K562 (cell line): ENCODE measurements around the gene SDK1. TPM values are rescaled to one million over a fixed set of nuclear protein-coding genes. Genes with fewer than 3 reads are reported as not detected.

ENCODE experiments used
- ATAC-seq: fragments of 200-7000 bp; cut with Tn5 transposase; 3 replicates; pipeline ENCODE4 v1.9.1; 2020; ENCODE audit warnings: moderate library complexity
- BruUV-seq: library from RNA; stranded (reverse); fragments of 400-500 nt; replicated peaks from 2 replicates; lab custom pipeline; 2021; lab: Mats Ljungman, UMichigan
- CTCF ChIA-PET: fragments of 300-600 bp; formaldehyde crosslinking; extraction: SDS; loops from one replicate; lab custom pipeline; 2021; ENCODE audit warnings: low intra/inter-chr PET ratio; lab: Yijun Ruan, JAX
- POLR2A ChIA-PET: fragments of 300-600, 350-650 bp; sonication (Branson Sonifier 250); formaldehyde crosslinking; extraction: SDS; loops from one replicate; lab custom pipeline; 2021; ENCODE audit warnings: antibody characterized with exemption, inconsistent platforms; lab: Yijun Ruan, JAX
- DNase-seq, 4 experiments: peaks; one replicate each; pipeline versions ENCODE4 v3.0.0 to v3.0.0-alpha.2; 2011 to 2018; ENCODE audit warnings: low spot score in 3 of 4, mixed read lengths in 3 of 4; ENCODE audit errors: extremely low read depth in 1 of 4
- FAIRE-seq: peaks from 2 replicates; lab custom pipeline; 2011; peaks lifted over from hg19 to GRCh38; lab: Jason Lieb, UNC
- H2AFZ ChIP-seq: 2 replicates; pipeline ENCODE4 v1.6.0; 2011; ENCODE audit warnings: low read depth, low read length, control low read depth, inconsistent platforms
- H3K27ac ChIP-seq: fragments of 200-600 bp; 3 replicates; pipeline ENCODE4 v1.8.0; 2011; ENCODE audit warnings: low read depth, mild to moderate bottlenecking, control low read depth, inconsistent platforms, low read length, moderate library complexity, mixed read lengths; ENCODE audit errors: extremely low read depth
- H3K27me3 ChIP-seq, 2 experiments: fragments of 300-600 bp in 1 of 2; 2 replicates in 1 of 2; 3 replicates in 1 of 2; pipeline versions ENCODE4 v1.6.0 to v1.8.0; 2011; ENCODE audit warnings: inconsistent platforms in 2 of 2, low read length in 2 of 2, mild to moderate bottlenecking in 1 of 2, mixed read lengths in 1 of 2, moderate library complexity in 1 of 2; ENCODE audit not compliant: control insufficient read depth in 2 of 2, insufficient read depth in 2 of 2
- H3K36me3 ChIP-seq: fragments of 300-600 bp; 3 replicates; pipeline ENCODE4 v1.8.0; 2011; ENCODE audit warnings: mild to moderate bottlenecking, low read length, inconsistent platforms; ENCODE audit not compliant: control insufficient read depth, insufficient read depth
- H3K4me1 ChIP-seq, 2 experiments: fragments of 200-600 bp in 1 of 2; replicated peaks in 1 of 2; 2 replicates in 1 of 2; 3 replicates in 1 of 2; pipeline versions ENCODE4 v1.5.1 to v1.8.0; 2011; ENCODE audit warnings: inconsistent platforms in 2 of 2, low read length in 2 of 2, mild to moderate bottlenecking in 1 of 2, mixed read lengths in 1 of 2, moderate library complexity in 1 of 2; ENCODE audit not compliant: control insufficient read depth in 2 of 2, insufficient read depth in 2 of 2
- H3K4me2 ChIP-seq: 2 replicates; pipeline ENCODE4 v1.6.1; 2011; ENCODE audit warnings: low read length, control low read depth, inconsistent platforms, mixed read lengths; ENCODE audit not compliant: insufficient read depth
- H3K4me3 ChIP-seq: fragments of 200-600 bp; sonication (generic), shearing (Covaris generic); 2 replicates; pipeline ENCODE4 v1.5.1; 2016; ENCODE audit warnings: control low read depth, inconsistent platforms
- H3K79me2 ChIP-seq: fragments of 200-600 bp; 3 replicates; pipeline ENCODE4 v1.8.0; 2011; ENCODE audit warnings: low read length, inconsistent platforms; ENCODE audit not compliant: control insufficient read depth, insufficient read depth
- H3K9ac ChIP-seq, 2 experiments: 2 replicates each; pipeline versions ENCODE4 v1.6.0 to v1.6.1; 2011; ENCODE audit warnings: low read depth in 2 of 2, low read length in 2 of 2, control low read depth in 1 of 2, inconsistent platforms in 1 of 2, mild to moderate bottlenecking in 1 of 2, mixed read lengths in 1 of 2; ENCODE audit not compliant: insufficient read depth in 1 of 2
- H3K9me1 ChIP-seq: one replicate; pipeline ENCODE4 v1.6.0; 2011; ENCODE audit warnings: inconsistent platforms, mild to moderate bottlenecking, low read length, moderate library complexity; ENCODE audit not compliant: control insufficient read depth, insufficient read depth
- H3K9me3 ChIP-seq: replicated peaks from 2 replicates; pipeline ENCODE4 v1.5.1; 2011; ENCODE audit warnings: low read depth, low read length, inconsistent platforms; ENCODE audit not compliant: control insufficient read depth, insufficient read depth
- H4K20me1 ChIP-seq: replicated peaks from 2 replicates; pipeline ENCODE4 v1.6.1; 2011; ENCODE audit warnings: low read length, inconsistent platforms, mixed read lengths; ENCODE audit not compliant: control insufficient read depth, insufficient read depth
- POLR2AphosphoS2 ChIP-seq: IDR thresholded peaks from 2 replicates; pipeline ENCODE4 v1.6.1; 2012; ENCODE audit warnings: low read length, improper control_type of control experiment
- TFE3 ChIP-seq: fragments of 450-650 bp; formaldehyde crosslinking; IDR thresholded peaks from 2 replicates; pipeline ENCODE4 v1.4.0; 2020; ENCODE audit warnings: mild to moderate bottlenecking, mixed read lengths
- ZFPM2 ChIP-seq: fragments of 250-450 bp; sonication (Bioruptor Pico); IDR thresholded peaks from 2 replicates; pipeline ENCODE4 v1.5.1; 2022; ENCODE audit warnings: mild to moderate bottlenecking
- ZNF280B ChIP-seq: fragments of 250-450 bp; sonication (Bioruptor Pico); IDR thresholded peaks from 2 replicates; pipeline ENCODE4 v1.5.1; 2021; ENCODE audit warnings: mild to moderate bottlenecking
- WGBS: fragments of 100-300 bp; shearing (Covaris generic); methylation state at CpG from one replicate; pipeline ENCODE4 v1.1.6; 2016; ENCODE audit warnings: low coverage, mixed read lengths; ENCODE audit not compliant: insufficient coverage; ENCODE audit errors: missing lambda C conversion rate; 5-methylcytosine and 5-hydroxymethylcytosine counted together
- in situ Hi-C: fragments of 300-500 bp; cut with MboI; formaldehyde crosslinking; loops from 4 replicates; pipeline ENCODE4 v1.15.0; 2018; ENCODE audit warnings: inconsistent platforms, mixed read lengths
- intact Hi-C: fragments of 100-400 bp; cut with micrococcal nuclease; formaldehyde crosslinking; loops from 2 replicates; pipeline ENCODE4 v1.14.2; 2022
- polyA plus RNA-seq, 8 experiments: library from polyadenylated mRNA; depleted of rRNA in 4 of 8; stranded (reverse) in 5 of 8; unstranded in 3 of 8; fragments of >200 nt; fragmentation: Nextera tagmentation in 2 of 8; fragmentation: Illumina TruSeq in 1 of 8; extraction: Ambion mirVana in 2 of 8; extraction: Trizol in 1 of 8; gene quantifications; 2 replicates each; pipeline versions ENCODE4 v1.2.1 to v1.2.3, GENCODE V29; 2011 to 2014; ENCODE audit warnings: inconsistent platforms in 1 of 8, missing spikeins in 1 of 8
- total RNA-seq, 7 experiments: library from RNA; depleted of rRNA in 6 of 7; stranded (reverse); fragments of >200 nt in 6 of 7; fragmentation: Illumina TruSeq in 2 of 7; extraction: Trizol in 2 of 7; gene quantifications; 2 replicates each; pipeline versions ENCODE4 v1.2.1 to v1.2.3, GENCODE V29; 2011 to 2021; ENCODE audit warnings: low replicate concordance in 1 of 7
- TF ChIP-seq, protein P1 (sequence below): fragments of 450-650 bp; IDR thresholded peaks from 2 replicates; pipeline ENCODE4 v1.6.1; 2016; ENCODE audit warnings: low read depth, mild to moderate bottlenecking, moderate library complexity

Gene SDK1
- total and polyA plus RNA-seq, 9 of the 15 experiments (the other 6 are each of a cell fraction or from before 2014, with no cell fraction given): 0.16 TPM; not detected in 8

DNA sequence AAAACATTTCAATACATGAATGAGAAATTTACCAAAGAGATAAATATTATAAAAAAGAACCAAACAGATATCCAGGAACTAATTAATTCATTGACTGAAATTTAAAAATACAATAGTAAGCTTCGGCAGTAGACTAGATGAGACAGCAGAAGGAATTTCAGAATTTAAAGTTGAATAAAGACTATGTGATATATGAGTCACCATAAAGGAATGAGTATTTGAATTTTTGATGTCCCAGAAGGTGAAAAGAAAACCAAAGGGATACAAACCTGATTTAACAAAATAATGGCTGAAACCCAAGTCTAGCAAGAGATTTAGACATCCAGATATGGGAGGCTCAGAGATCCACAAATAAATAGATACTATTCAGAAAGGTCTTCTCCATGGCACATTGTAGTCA lies 757.1 kb downstream of the SDK1 start:
- POLR2A ChIA-PET: no interaction called here
- intact Hi-C loops: no loop called here
- 5% methylated on average over 1 of the region's 1 CpG for WGBS

More for the DNA sequence above, 757.1 kb downstream of the SDK1 start:
- Histone ChIP-seq H3K9me3 (no peaks in the 10 kb centered on the region), H3K9me1 (no peaks in the 10 kb centered on the region), H3K4me1 (no peaks in the 10 kb centered on the region), H3K4me2 (no peak overlapping the region), H3K4me3 (no peak overlapping the region), H3K27me3 (peaks cover 0 to 10% of the 10 kb centered on the region in 2 experiments; a peak in 2 of 5 replicates), H2AFZ (no peak overlapping the region), H3K79me2 (no peaks in the 10 kb centered on the region), H3K9ac (no peak overlapping the region), H3K27ac (no peak overlapping the region), H3K36me3 (no peaks in the 10 kb centered on the region), H4K20me1 (no peaks in the 10 kb centered on the region)
- no TSS peak for BruUV-seq
- CTCF ChIA-PET: no interaction called here
- in situ Hi-C loops: no loop called here
- TF ChIP-seq POLR2AphosphoS2 (no peak), ZFPM2 (no peak), ZNF280B (CRISPR knock-in tag) (no peak), TFE3 (CRISPR knock-in tag) (no peak)
- TF ChIP-seq, protein P1, sequence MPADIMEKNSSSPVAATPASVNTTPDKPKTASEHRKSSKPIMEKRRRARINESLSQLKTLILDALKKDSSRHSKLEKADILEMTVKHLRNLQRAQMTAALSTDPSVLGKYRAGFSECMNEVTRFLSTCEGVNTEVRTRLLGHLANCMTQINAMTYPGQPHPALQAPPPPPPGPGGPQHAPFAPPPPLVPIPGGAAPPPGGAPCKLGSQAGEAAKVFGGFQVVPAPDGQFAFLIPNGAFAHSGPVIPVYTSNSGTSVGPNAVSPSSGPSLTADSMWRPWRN: no peak
- FAIRE-seq (no peak), DNase-seq (no peak), ATAC-seq (no peak)
